GM23338 (cell line): ENCODE data around the gene CCDC177. TPM values are rescaled to one million over a fixed set of nuclear protein-coding genes. Genes with fewer than 3 reads are reported as not detected.

Source experiments
- ATAC-seq: fragments of 200-7000 bp; cut with Tn5 transposase; 3 replicates; pipeline ENCODE4 v1.9.1; 2020
- DNase-seq: peaks from one replicate; pipeline ENCODE4 v3.0.0-alpha.2; 2015; ENCODE audit warnings: low spot score
- H2AFZ ChIP-seq: fragments of 200-600 bp; sonication (generic); 2 replicates; pipeline ENCODE4 v1.8.0; 2016; ENCODE audit warnings: antibody characterized with exemption, mild to moderate bottlenecking, moderate library complexity
- H3F3A ChIP-seq: fragments of 200-600 bp; sonication (generic); replicated peaks from 2 replicates; pipeline ENCODE4 v1.8.0; 2017; ENCODE audit warnings: antibody characterized with exemption, mixed run types, low read depth
- H3K27ac ChIP-seq: fragments of 200-600 bp; sonication (generic); 2 replicates; pipeline ENCODE4 v1.6.1; 2016; ENCODE audit warnings: low read depth
- H3K27me3 ChIP-seq: fragments of 200-600 bp; sonication (generic); 2 replicates; pipeline ENCODE4 v1.8.0; 2016; ENCODE audit warnings: mild to moderate bottlenecking, mixed run types, moderate library complexity; ENCODE audit not compliant: insufficient read depth
- H3K36me3 ChIP-seq: fragments of 200-600 bp; sonication (generic); 2 replicates; pipeline ENCODE4 v1.8.0; 2016; ENCODE audit warnings: mild to moderate bottlenecking; ENCODE audit not compliant: insufficient read depth
- H3K4me1 ChIP-seq: fragments of 200-600 bp; sonication (generic); 2 replicates; pipeline ENCODE4 v1.8.0; 2016; ENCODE audit warnings: mild to moderate bottlenecking, moderate library complexity; ENCODE audit not compliant: insufficient read depth
- H3K4me2 ChIP-seq: fragments of 200-600 bp; sonication (generic); 2 replicates; pipeline ENCODE4 v1.7.1; 2017; ENCODE audit warnings: mixed run types
- H3K4me3 ChIP-seq: fragments of 200-600 bp; sonication (generic); 2 replicates; pipeline ENCODE4 v1.6.1; 2016; ENCODE audit warnings: mixed run types
- H3K79me2 ChIP-seq: fragments of 200-600 bp; sonication (generic); replicated peaks from 2 replicates; pipeline ENCODE4 v1.8.0; 2017; ENCODE audit warnings: mild to moderate bottlenecking; ENCODE audit not compliant: insufficient read depth
- H3K9me2 ChIP-seq: fragments of 200-600 bp; sonication (generic); 2 replicates; pipeline ENCODE4 v1.8.0; 2017; ENCODE audit not compliant: insufficient read depth
- H4K20me1 ChIP-seq: fragments of 200-600 bp; sonication (generic); replicated peaks from 2 replicates; pipeline ENCODE4 v1.8.0; 2017; ENCODE audit warnings: mild to moderate bottlenecking; ENCODE audit not compliant: insufficient read depth
- H3K27ac Mint-ChIP-seq: 2 replicates; pipeline ENCODE4 v1.8.0; 2020; ENCODE audit warnings: inconsistent platforms, mild to moderate bottlenecking, moderate library complexity, mixed read lengths
- H3K27me3 Mint-ChIP-seq: 3 replicates; pipeline ENCODE4 v1.8.0; 2022; ENCODE audit warnings: low read depth, mild to moderate bottlenecking, moderate library complexity, mixed read lengths, inconsistent platforms; ENCODE audit not compliant: insufficient read depth, poor library complexity
- H3K36me3 Mint-ChIP-seq: 3 replicates; pipeline ENCODE4 v1.8.0; 2021; ENCODE audit warnings: low read depth, mild to moderate bottlenecking, inconsistent platforms, moderate library complexity, mixed read lengths
- H3K4me1 Mint-ChIP-seq: 3 replicates; pipeline ENCODE4 v1.8.0; 2020; ENCODE audit warnings: mild to moderate bottlenecking, inconsistent platforms, mixed read lengths
- H3K4me3 Mint-ChIP-seq: 3 replicates; pipeline ENCODE4 v1.8.0; 2021; ENCODE audit warnings: moderate library complexity, mild to moderate bottlenecking, inconsistent platforms, mixed read lengths
- H3K9me3 Mint-ChIP-seq: 3 replicates; pipeline ENCODE4 v1.8.0; 2020; ENCODE audit warnings: moderate library complexity, mild to moderate bottlenecking, inconsistent platforms, mixed read lengths
- CREB1 ChIP-seq: fragments of 250-450 bp; sonication (Bioruptor Pico); IDR thresholded peaks from 2 replicates; pipeline ENCODE4 v1.5.0; 2020; ENCODE audit warnings: low read depth, mild to moderate bottlenecking, moderate library complexity
- EZH2 ChIP-seq: fragments of 200-600 bp; sonication (generic); IDR thresholded peaks from one replicate; pipeline ENCODE4 v1.8.0; 2017; ENCODE audit warnings: antibody characterized with exemption, mild to moderate bottlenecking, low read depth; ENCODE audit not compliant: unreplicated experiment
- NANOG ChIP-seq: IDR thresholded peaks from 2 replicates; pipeline ENCODE4 v1.6.1; 2016; ENCODE audit warnings: antibody characterized with exemption, borderline replicate concordance
- POLR2AphosphoS5 ChIP-seq: IDR thresholded peaks from 2 replicates; pipeline ENCODE4 v1.6.1; 2016; ENCODE audit warnings: antibody characterized with exemption, low read depth
- ZNF114 ChIP-seq: fragments of 250-450 bp; sonication (Bioruptor Pico); IDR thresholded peaks from 2 replicates; pipeline ENCODE4 v1.5.0; 2020; ENCODE audit warnings: mild to moderate bottlenecking, moderate library complexity
- ZNF331 ChIP-seq: fragments of 250-450 bp; sonication (Bioruptor Pico); IDR thresholded peaks from 2 replicates; pipeline ENCODE4 v1.5.0; 2020; ENCODE audit warnings: low read depth, mild to moderate bottlenecking, moderate library complexity
- long read RNA-seq: library from polyadenylated mRNA; unstranded; transcript quantifications from one replicate; pipeline ENCODE4 v2.0.0, GENCODE V29; 2020; ENCODE audit not compliant: unreplicated experiment
- polyA plus RNA-seq: library from polyadenylated mRNA; unstranded; fragments of >200 nt; fragmentation: Nextera tagmentation; extraction: Ambion mirVana; gene quantifications from 2 replicates; pipeline ENCODE4 v1.2.1, GENCODE V29; 2016
- total RNA-seq: library from RNA; depleted of rRNA; stranded (reverse); fragments of >200 nt; shearing (Covaris generic); gene quantifications from 2 replicates; pipeline ENCODE4 v1.2.3, GENCODE V29; 2014; rRNA removed
- TF ChIP-seq, protein P1 (sequence below), 2 experiments: fragments of 200-600 bp in 1 of 2; sonication (generic) in 1 of 2; conservative IDR thresholded peaks; 2 replicates each; pipeline versions ENCODE4 v1.5.1 to v1.6.1; 2016 to 2017; ENCODE audit warnings: antibody characterized with exemption in 2 of 2, low read depth in 2 of 2, mild to moderate bottlenecking in 2 of 2, moderate library complexity in 1 of 2
- TF ChIP-seq, protein P2 (sequence below): IDR thresholded peaks from 2 replicates; pipeline ENCODE4 v1.6.1; 2016; ENCODE audit warnings: antibody characterized with exemption
- TF ChIP-seq, protein P3 (sequence below): IDR thresholded peaks from one replicate; pipeline ENCODE4 v1.6.1; 2018; ENCODE audit warnings: antibody characterized with exemption; ENCODE audit not compliant: unreplicated experiment

Gene CCDC177
- 0.66 and 1.7 TPM in 2 replicates for total RNA-seq
- 0.18 and 0.38 TPM in 2 replicates for polyA plus RNA-seq
- long read RNA-seq, result 0 reads

DNA sequence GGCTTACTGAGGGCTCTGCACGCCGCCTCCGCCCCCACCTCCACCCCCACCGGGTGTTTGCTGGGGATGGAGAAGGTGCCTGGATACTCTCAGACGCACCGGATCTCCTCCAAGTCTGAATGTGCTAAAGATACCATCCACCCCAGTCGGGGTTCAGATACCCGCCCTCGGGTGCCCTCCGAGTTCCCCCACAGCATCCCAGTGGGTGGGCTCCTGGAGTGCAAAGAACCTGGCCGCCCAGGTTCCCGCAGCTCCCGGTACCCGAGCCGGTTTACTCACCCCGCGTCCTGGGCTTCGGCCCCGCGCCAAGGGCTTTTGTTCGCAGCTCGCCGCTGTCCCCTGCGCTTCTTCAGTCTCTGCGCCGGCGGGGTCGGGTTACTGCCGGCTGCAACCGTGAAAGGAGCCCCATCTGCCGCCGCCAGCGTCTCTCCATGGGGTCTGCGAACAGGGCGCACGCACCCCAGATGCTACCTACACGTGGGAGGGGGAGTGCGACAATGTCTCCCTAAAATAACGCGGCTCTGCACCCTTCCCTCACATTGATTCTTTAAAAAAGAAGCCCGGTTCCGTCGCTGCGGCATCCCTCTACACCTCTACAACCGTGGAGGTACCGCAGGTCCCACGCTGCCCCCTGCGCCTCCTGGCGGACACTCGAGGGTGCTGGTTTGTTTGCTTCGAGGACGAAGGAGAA is at the start of gene CCDC177:
Gene CCDC177 (minus strand): TSS at position 609 of the 691 bp plus-strand sequence. CDS start 1,249 bp downstream, outside the sequence.
- H3K27me3 Mint-ChIP-seq, result peaks cover 53% of the 10 kb centered on the region
- Histone ChIP-seq H3K36me3 (no peaks in the 10 kb centered on the region; the same call in 1 of the 2 replicates), H3K27ac (no peak within 1 kb of the TSS), H3K9me2 (no peaks in the 10 kb centered on the region; the same call in 1 of the 2 replicates), H3K4me3 (peak within 1 kb of the TSS; percentile 58), H3F3A (0 out of 2 replicates have a peak, but pooled peaks cover 11% of the 10 kb centered on the region), H3K4me1 (peaks cover 4% of the 10 kb centered on the region; the same call in 1 of the 2 replicates), H2AFZ (peak within 1 kb of the TSS; percentile 94), H4K20me1 (no peaks in the 10 kb centered on the region; the same call in none of the 2 replicates), H3K4me2 (peak within 1 kb of the TSS; percentile 88), H3K79me2 (no peaks in the 10 kb centered on the region), H3K27me3 (peaks cover 70% of the 10 kb centered on the region)
- peaks cover 25% of the 10 kb centered on the region; the same call in 2 of the 3 replicates for H3K9me3 Mint-ChIP-seq
- DNase-seq (peak; percentile 89), ATAC-seq (peak; percentile 69)
- H3K4me1 Mint-ChIP-seq, result peaks cover 3% of the 10 kb centered on the region; the same call in 2 of the 3 replicates
- peak within 1 kb of the TSS; percentile 76 for H3K4me3 Mint-ChIP-seq
- no peak for TF ChIP-seq ZNF114
- TF ChIP-seq, protein P1, sequence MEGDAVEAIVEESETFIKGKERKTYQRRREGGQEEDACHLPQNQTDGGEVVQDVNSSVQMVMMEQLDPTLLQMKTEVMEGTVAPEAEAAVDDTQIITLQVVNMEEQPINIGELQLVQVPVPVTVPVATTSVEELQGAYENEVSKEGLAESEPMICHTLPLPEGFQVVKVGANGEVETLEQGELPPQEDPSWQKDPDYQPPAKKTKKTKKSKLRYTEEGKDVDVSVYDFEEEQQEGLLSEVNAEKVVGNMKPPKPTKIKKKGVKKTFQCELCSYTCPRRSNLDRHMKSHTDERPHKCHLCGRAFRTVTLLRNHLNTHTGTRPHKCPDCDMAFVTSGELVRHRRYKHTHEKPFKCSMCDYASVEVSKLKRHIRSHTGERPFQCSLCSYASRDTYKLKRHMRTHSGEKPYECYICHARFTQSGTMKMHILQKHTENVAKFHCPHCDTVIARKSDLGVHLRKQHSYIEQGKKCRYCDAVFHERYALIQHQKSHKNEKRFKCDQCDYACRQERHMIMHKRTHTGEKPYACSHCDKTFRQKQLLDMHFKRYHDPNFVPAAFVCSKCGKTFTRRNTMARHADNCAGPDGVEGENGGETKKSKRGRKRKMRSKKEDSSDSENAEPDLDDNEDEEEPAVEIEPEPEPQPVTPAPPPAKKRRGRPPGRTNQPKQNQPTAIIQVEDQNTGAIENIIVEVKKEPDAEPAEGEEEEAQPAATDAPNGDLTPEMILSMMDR (conservative IDR thresholded peaks at IDR 0.05; ENCODE audit: low read depth in 2 of 2), result peak; percentile 90 to 92
- TF ChIP-seq EZH2, result peak; percentile 53
- TF ChIP-seq CREB1 (CRISPR knock-in tag), result 0 out of 2 replicates have a peak, but pooled peaks have one; percentile 8
- peaks cover 9% of the 10 kb centered on the region; the same call in 2 of the 3 replicates for H3K36me3 Mint-ChIP-seq
- H3K27ac Mint-ChIP-seq, result no peak within 1 kb of the TSS

DNA sequence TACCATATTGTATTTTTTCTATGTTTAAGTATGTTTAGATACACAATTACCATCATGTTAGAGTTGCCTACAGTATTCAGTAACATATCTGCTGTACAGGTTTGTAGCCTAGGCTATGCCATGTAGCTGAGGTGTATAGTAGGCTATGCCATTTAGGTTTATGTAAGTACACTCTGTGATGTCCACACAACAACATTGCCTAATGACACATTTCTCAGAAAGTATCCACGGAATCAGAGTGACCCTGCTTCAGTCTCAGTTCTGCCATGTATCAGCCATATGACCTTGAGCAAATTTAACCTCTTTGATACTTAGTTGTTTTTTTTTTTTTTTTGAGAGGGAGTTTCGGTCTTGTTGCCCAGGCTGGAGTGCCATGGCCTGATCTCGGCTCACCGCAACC is 49.5 kb upstream of the CCDC177 start:
- no peak overlapping the region for H3K27ac ChIP-seq
- H3K4me1 Mint-ChIP-seq, result peaks cover 10% of the 10 kb centered on the region
- H4K20me1 ChIP-seq, result no peaks in the 10 kb centered on the region; the same call in none of the 2 replicates
- no peak overlapping the region for H3K27ac Mint-ChIP-seq
- H3K4me1 ChIP-seq, result no peaks in the 10 kb centered on the region
- no peaks in the 10 kb centered on the region for H3K9me2 ChIP-seq
- H3K9me3 Mint-ChIP-seq, result no peaks in the 10 kb centered on the region
- H2AFZ ChIP-seq, result no peak overlapping the region
- H3K4me3 ChIP-seq, result no peak overlapping the region
- no peaks in the 10 kb centered on the region for H3K27me3 ChIP-seq
- no peaks in the 10 kb centered on the region for H3K27me3 Mint-ChIP-seq
- H3K79me2 ChIP-seq, result no peaks in the 10 kb centered on the region; the same call in 1 of the 2 replicates
- DNase-seq, result no peak
- no peak for ATAC-seq
- no peak overlapping the region for H3K4me2 ChIP-seq
- H3F3A ChIP-seq, result no peaks in the 10 kb centered on the region
- no peaks in the 10 kb centered on the region for H3K36me3 Mint-ChIP-seq
- no peak overlapping the region for H3K4me3 Mint-ChIP-seq
- H3K36me3 ChIP-seq, result no peaks in the 10 kb centered on the region
- TF ChIP-seq, protein P2, sequence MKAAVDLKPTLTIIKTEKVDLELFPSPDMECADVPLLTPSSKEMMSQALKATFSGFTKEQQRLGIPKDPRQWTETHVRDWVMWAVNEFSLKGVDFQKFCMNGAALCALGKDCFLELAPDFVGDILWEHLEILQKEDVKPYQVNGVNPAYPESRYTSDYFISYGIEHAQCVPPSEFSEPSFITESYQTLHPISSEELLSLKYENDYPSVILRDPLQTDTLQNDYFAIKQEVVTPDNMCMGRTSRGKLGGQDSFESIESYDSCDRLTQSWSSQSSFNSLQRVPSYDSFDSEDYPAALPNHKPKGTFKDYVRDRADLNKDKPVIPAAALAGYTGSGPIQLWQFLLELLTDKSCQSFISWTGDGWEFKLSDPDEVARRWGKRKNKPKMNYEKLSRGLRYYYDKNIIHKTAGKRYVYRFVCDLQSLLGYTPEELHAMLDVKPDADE, result no peak
- TF ChIP-seq, protein P3, sequence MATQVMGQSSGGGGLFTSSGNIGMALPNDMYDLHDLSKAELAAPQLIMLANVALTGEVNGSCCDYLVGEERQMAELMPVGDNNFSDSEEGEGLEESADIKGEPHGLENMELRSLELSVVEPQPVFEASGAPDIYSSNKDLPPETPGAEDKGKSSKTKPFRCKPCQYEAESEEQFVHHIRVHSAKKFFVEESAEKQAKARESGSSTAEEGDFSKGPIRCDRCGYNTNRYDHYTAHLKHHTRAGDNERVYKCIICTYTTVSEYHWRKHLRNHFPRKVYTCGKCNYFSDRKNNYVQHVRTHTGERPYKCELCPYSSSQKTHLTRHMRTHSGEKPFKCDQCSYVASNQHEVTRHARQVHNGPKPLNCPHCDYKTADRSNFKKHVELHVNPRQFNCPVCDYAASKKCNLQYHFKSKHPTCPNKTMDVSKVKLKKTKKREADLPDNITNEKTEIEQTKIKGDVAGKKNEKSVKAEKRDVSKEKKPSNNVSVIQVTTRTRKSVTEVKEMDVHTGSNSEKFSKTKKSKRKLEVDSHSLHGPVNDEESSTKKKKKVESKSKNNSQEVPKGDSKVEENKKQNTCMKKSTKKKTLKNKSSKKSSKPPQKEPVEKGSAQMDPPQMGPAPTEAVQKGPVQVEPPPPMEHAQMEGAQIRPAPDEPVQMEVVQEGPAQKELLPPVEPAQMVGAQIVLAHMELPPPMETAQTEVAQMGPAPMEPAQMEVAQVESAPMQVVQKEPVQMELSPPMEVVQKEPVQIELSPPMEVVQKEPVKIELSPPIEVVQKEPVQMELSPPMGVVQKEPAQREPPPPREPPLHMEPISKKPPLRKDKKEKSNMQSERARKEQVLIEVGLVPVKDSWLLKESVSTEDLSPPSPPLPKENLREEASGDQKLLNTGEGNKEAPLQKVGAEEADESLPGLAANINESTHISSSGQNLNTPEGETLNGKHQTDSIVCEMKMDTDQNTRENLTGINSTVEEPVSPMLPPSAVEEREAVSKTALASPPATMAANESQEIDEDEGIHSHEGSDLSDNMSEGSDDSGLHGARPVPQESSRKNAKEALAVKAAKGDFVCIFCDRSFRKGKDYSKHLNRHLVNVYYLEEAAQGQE, result no peak
- TF ChIP-seq NANOG (no peak), ZNF331 (CRISPR knock-in tag) (no peak), ZNF114 (no peak), POLR2AphosphoS5 (no peak)
- TF ChIP-seq, protein P1 (conservative IDR thresholded peaks at IDR 0.05; ENCODE audit: low read depth in 2 of 2), result no peak
